HEK293 (cell line): ENCODE measurements around the gene RNF11.

ENCODE experiments used
- BCL11A ChIP-seq: fragments of 450-650 bp; formaldehyde crosslinking; IDR thresholded peaks from 2 replicates; pipeline ENCODE4 v1.5.1; 2016; ENCODE audit warnings: low read depth, missing biosample characterization, missing genetic modification characterization
- BCL11B ChIP-seq: fragments of 450-650 bp; formaldehyde crosslinking; IDR thresholded peaks from 2 replicates; pipeline ENCODE4 v1.5.1; 2016; ENCODE audit warnings: low read depth, missing biosample characterization, missing genetic modification characterization
- HOXA7 ChIP-seq: sonication (generic); formaldehyde crosslinking; IDR thresholded peaks from 2 replicates; pipeline ENCODE4 v1.8.1; 2022; ENCODE audit warnings: missing genetic modification reagents, borderline replicate concordance
- IKZF3 ChIP-seq: fragments of 450-650 bp; IDR thresholded peaks from 2 replicates; pipeline ENCODE4 v1.5.0; 2018; ENCODE audit warnings: missing biosample characterization, mild to moderate bottlenecking, missing genetic modification characterization, moderate library complexity
- KLF7 ChIP-seq: fragments of 450-650 bp; formaldehyde crosslinking; IDR thresholded peaks from 2 replicates; pipeline ENCODE4 v1.5.1; 2016; ENCODE audit warnings: missing biosample characterization, missing genetic modification characterization, borderline replicate concordance
- KLF9 ChIP-seq: fragments of 450-650 bp; formaldehyde crosslinking; IDR thresholded peaks from 2 replicates; pipeline ENCODE4 v1.5.1; 2016; ENCODE audit warnings: missing biosample characterization, missing genetic modification characterization, low read depth
- OSR2 ChIP-seq: fragments of 450-650 bp; formaldehyde crosslinking; IDR thresholded peaks from 2 replicates; pipeline ENCODE4 v1.5.1; 2016; ENCODE audit warnings: missing biosample characterization, missing genetic modification characterization
- SALL2 ChIP-seq: fragments of 450-650 bp; formaldehyde crosslinking; IDR thresholded peaks from 2 replicates; pipeline ENCODE4 v1.5.0; 2017; ENCODE audit warnings: missing biosample characterization, mild to moderate bottlenecking, missing genetic modification characterization, borderline replicate concordance
- TRIM28 ChIP-seq: IDR thresholded peaks from 2 replicates; pipeline ENCODE4 v1.6.1; 2011; ENCODE audit warnings: low read length, control low read depth, borderline replicate concordance
- ZBTB17 ChIP-seq: fragments of 450-650 bp; formaldehyde crosslinking; IDR thresholded peaks from 2 replicates; pipeline ENCODE4 v1.5.1; 2016; ENCODE audit warnings: missing biosample characterization, missing genetic modification characterization
- ZBTB21 ChIP-seq: fragments of 450-650 bp; formaldehyde crosslinking; IDR thresholded peaks from 2 replicates; pipeline ENCODE4 v1.5.1; 2017; ENCODE audit warnings: missing biosample characterization, missing genetic modification characterization
- ZFP3 ChIP-seq: fragments of 450-650 bp; formaldehyde crosslinking; IDR thresholded peaks from 2 replicates; pipeline ENCODE4 v1.5.1; 2016; ENCODE audit warnings: low read depth, missing biosample characterization, missing genetic modification characterization
- ZNF19 ChIP-seq: fragments of 450-650 bp; formaldehyde crosslinking; IDR thresholded peaks from 2 replicates; pipeline ENCODE4; 2016; ENCODE audit warnings: missing biosample characterization, missing genetic modification characterization, low read depth
- ZNF394 ChIP-seq: fragments of 450-650 bp; formaldehyde crosslinking; IDR thresholded peaks from 2 replicates; pipeline ENCODE4 v1.5.1; 2016; ENCODE audit warnings: missing biosample characterization, missing genetic modification characterization, mild to moderate bottlenecking, moderate library complexity, borderline replicate concordance
- ZNF416 ChIP-seq: fragments of 450-650 bp; formaldehyde crosslinking; IDR thresholded peaks from 2 replicates; pipeline ENCODE4 v1.5.1; 2016; ENCODE audit warnings: missing biosample characterization, missing genetic modification characterization
- ZNF529 ChIP-seq: fragments of 450-650 bp; formaldehyde crosslinking; IDR thresholded peaks from 2 replicates; pipeline ENCODE4 v1.5.1; 2017; ENCODE audit warnings: missing genetic modification characterization, missing biosample characterization; ENCODE audit not compliant: insufficient replicate concordance
- ZNF544 ChIP-seq: fragments of 450-650 bp; formaldehyde crosslinking; IDR thresholded peaks from 2 replicates; pipeline ENCODE4 v1.5.0; 2017; ENCODE audit warnings: missing biosample characterization, missing genetic modification characterization
- ZNF548 ChIP-seq: fragments of 450-650 bp; formaldehyde crosslinking; IDR thresholded peaks from 2 replicates; pipeline ENCODE4 v1.5.1; 2016; ENCODE audit warnings: missing biosample characterization, missing genetic modification characterization
- ZNF560 ChIP-seq: fragments of 450-650 bp; formaldehyde crosslinking; IDR thresholded peaks from 2 replicates; pipeline ENCODE4 v1.5.1; 2017; ENCODE audit warnings: missing biosample characterization, missing genetic modification characterization, borderline replicate concordance
- ZNF585B ChIP-seq: fragments of 450-650 bp; formaldehyde crosslinking; IDR thresholded peaks from 2 replicates; pipeline ENCODE4 v1.5.1; 2016; ENCODE audit warnings: missing biosample characterization, missing genetic modification characterization
- ZNF658 ChIP-seq: fragments of 450-650 bp; formaldehyde crosslinking; IDR thresholded peaks from 2 replicates; pipeline ENCODE4; 2016; ENCODE audit warnings: missing biosample characterization, missing genetic modification characterization
- ZNF660 ChIP-seq: fragments of 450-650 bp; IDR thresholded peaks from 2 replicates; pipeline ENCODE4 v1.5.1; 2018; ENCODE audit warnings: missing biosample characterization, mild to moderate bottlenecking, missing genetic modification characterization
- ZNF670 ChIP-seq: fragments of 450-650 bp; formaldehyde crosslinking; IDR thresholded peaks from 2 replicates; pipeline ENCODE4 v1.5.1; 2016; ENCODE audit warnings: missing biosample characterization, missing genetic modification characterization, low read depth
- ZNF791 ChIP-seq: fragments of 450-650 bp; formaldehyde crosslinking; IDR thresholded peaks from 2 replicates; pipeline ENCODE4 v1.5.1; 2016; ENCODE audit warnings: missing biosample characterization, missing genetic modification characterization
- ZNF792 ChIP-seq: fragments of 450-650 bp; formaldehyde crosslinking; IDR thresholded peaks from 2 replicates; pipeline ENCODE4 v1.5.1; 2016; ENCODE audit warnings: missing biosample characterization, missing genetic modification characterization
- TF ChIP-seq, protein P1 (sequence below): fragments of 450-650 bp; formaldehyde crosslinking; IDR thresholded peaks from 2 replicates; pipeline ENCODE4 v1.5.1; 2017; ENCODE audit warnings: missing biosample characterization, missing genetic modification characterization
- TF ChIP-seq, protein P2 (sequence below): fragments of 450-650 bp; formaldehyde crosslinking; IDR thresholded peaks from 2 replicates; pipeline ENCODE4 v1.5.1; 2016; ENCODE audit warnings: missing biosample characterization, missing genetic modification characterization
- TF ChIP-seq, protein P3 (sequence below): fragments of 450-650 bp; formaldehyde crosslinking; IDR thresholded peaks from 2 replicates; pipeline ENCODE4 v1.5.1; 2017; ENCODE audit warnings: missing biosample characterization, missing genetic modification characterization
- TF ChIP-seq, protein P4 (sequence below): fragments of 450-650 bp; formaldehyde crosslinking; IDR thresholded peaks from 2 replicates; pipeline ENCODE4 v1.5.1; 2016; ENCODE audit warnings: missing biosample characterization, missing genetic modification characterization
- TF ChIP-seq, protein P5 (sequence below): fragments of 450-650 bp; formaldehyde crosslinking; IDR thresholded peaks from 2 replicates; pipeline ENCODE4 v1.5.1; 2017; ENCODE audit warnings: missing biosample characterization, missing genetic modification characterization
- TF ChIP-seq, protein P6 (sequence below): fragments of 450-650 bp; formaldehyde crosslinking; IDR thresholded peaks from 2 replicates; pipeline ENCODE4 v1.5.1; 2016; ENCODE audit warnings: missing biosample characterization, missing genetic modification characterization

RNF11 gene

DNA sequence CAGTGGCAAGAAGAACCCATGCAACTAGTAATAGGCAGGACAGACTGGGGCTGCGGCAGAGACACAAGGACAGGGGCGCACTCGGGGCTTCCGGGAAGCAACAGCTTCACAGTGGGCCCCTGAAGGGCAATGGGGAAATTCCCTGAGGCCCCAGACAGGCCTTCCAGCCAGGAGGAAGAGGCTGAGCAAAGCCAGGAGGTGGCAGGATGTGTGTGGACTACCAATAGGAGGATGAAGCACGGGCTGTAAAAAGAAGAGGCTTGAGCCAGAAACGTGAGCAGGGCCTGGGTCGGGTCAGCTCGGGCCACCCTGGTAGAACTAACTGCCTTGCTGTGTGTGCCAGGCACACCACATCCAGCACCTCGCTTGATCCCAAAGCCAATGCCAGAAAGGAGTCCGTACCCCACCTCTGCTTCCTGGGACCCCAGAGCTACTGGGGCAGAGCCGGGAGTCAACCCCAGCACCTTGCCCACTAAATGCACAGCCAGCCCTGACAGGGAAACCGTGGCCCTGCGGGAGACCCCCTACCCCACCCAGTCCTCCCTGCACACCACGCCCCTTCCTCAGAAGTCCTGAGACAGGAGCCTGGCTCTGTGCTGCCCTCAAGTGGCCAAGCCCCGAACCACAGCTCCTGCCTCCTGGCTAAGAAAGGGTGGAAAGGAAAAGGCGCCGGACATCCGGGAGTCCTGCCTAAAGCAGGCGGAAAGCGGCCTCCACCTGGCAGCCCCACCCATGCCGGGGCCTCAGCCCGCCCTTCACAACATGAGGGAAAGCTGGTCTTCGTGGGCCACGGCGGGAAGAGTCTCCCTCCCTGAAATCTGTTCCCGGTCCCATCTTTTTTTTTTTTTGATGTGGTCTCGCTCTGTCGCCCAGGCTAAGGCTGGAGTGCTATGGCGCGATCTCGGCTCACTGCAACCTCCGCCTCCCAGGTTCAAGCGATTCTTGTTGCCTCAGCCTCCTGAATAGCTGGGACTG is 60.6 kb downstream of the RNF11 start (continued):
- TF ChIP-seq OSR2 (tag by site-specific recombination) (no peak), SALL2 (tag by site-specific recombination) (no peak), ZNF670 (tag by site-specific recombination) (no peak), TRIM28 (no peak), ZNF792 (tag by site-specific recombination) (no peak), ZNF548 (tag by site-specific recombination) (no peak), ZBTB17 (0 out of 2 replicates have a peak, but pooled peaks have one; percentile 15), ZBTB21 (tag by site-specific recombination) (0 out of 2 replicates have a peak, but pooled peaks have one; percentile 27), ZNF529 (tag by site-specific recombination) (no peak), ZNF585B (tag by site-specific recombination) (no peak), ZNF416 (tag by site-specific recombination) (no peak), BCL11A (tag by site-specific recombination) (no peak), KLF9 (tag by site-specific recombination) (peak; percentile 93), ZNF544 (no peak), ZNF658 (tag by site-specific recombination) (no peak), IKZF3 (tag by site-specific recombination) (peak; percentile 71; the same call in 1 of the 2 replicates), ZNF560 (tag by site-specific recombination) (no peak), BCL11B (tag by site-specific recombination) (no peak), ZNF19 (tag by site-specific recombination) (no peak), ZNF660 (tag by site-specific recombination) (0 out of 2 replicates have a peak, but pooled peaks have one; percentile 58), ZNF394 (tag by site-specific recombination) (no peak), KLF7 (0 out of 2 replicates have a peak, but pooled peaks have one; percentile 11), ZFP3 (tag by site-specific recombination) (no peak), HOXA7 (no peak), ZNF791 (tag by site-specific recombination) (no peak)
- TF ChIP-seq, protein P1, sequence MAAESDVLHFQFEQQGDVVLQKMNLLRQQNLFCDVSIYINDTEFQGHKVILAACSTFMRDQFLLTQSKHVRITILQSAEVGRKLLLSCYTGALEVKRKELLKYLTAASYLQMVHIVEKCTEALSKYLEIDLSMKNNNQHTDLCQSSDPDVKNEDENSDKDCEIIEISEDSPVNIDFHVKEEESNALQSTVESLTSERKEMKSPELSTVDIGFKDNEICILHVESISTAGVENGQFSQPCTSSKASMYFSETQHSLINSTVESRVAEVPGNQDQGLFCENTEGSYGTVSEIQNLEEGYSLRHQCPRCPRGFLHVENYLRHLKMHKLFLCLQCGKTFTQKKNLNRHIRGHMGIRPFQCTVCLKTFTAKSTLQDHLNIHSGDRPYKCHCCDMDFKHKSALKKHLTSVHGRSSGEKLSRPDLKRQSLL (tag by site-specific recombination) = no peak
- TF ChIP-seq, protein P2, sequence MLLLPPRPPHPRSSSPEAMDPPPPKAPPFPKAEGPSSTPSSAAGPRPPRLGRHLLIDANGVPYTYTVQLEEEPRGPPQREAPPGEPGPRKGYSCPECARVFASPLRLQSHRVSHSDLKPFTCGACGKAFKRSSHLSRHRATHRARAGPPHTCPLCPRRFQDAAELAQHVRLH (tag by site-specific recombination) = no peak
- TF ChIP-seq, protein P3, sequence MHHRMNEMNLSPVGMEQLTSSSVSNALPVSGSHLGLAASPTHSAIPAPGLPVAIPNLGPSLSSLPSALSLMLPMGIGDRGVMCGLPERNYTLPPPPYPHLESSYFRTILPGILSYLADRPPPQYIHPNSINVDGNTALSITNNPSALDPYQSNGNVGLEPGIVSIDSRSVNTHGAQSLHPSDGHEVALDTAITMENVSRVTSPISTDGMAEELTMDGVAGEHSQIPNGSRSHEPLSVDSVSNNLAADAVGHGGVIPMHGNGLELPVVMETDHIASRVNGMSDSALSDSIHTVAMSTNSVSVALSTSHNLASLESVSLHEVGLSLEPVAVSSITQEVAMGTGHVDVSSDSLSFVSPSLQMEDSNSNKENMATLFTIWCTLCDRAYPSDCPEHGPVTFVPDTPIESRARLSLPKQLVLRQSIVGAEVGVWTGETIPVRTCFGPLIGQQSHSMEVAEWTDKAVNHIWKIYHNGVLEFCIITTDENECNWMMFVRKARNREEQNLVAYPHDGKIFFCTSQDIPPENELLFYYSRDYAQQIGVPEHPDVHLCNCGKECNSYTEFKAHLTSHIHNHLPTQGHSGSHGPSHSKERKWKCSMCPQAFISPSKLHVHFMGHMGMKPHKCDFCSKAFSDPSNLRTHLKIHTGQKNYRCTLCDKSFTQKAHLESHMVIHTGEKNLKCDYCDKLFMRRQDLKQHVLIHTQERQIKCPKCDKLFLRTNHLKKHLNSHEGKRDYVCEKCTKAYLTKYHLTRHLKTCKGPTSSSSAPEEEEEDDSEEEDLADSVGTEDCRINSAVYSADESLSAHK (tag by site-specific recombination) = no peak
- TF ChIP-seq, protein P4, sequence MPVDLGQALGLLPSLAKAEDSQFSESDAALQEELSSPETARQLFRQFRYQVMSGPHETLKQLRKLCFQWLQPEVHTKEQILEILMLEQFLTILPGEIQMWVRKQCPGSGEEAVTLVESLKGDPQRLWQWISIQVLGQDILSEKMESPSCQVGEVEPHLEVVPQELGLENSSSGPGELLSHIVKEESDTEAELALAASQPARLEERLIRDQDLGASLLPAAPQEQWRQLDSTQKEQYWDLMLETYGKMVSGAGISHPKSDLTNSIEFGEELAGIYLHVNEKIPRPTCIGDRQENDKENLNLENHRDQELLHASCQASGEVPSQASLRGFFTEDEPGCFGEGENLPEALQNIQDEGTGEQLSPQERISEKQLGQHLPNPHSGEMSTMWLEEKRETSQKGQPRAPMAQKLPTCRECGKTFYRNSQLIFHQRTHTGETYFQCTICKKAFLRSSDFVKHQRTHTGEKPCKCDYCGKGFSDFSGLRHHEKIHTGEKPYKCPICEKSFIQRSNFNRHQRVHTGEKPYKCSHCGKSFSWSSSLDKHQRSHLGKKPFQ = no peak
- TF ChIP-seq, protein P5, sequence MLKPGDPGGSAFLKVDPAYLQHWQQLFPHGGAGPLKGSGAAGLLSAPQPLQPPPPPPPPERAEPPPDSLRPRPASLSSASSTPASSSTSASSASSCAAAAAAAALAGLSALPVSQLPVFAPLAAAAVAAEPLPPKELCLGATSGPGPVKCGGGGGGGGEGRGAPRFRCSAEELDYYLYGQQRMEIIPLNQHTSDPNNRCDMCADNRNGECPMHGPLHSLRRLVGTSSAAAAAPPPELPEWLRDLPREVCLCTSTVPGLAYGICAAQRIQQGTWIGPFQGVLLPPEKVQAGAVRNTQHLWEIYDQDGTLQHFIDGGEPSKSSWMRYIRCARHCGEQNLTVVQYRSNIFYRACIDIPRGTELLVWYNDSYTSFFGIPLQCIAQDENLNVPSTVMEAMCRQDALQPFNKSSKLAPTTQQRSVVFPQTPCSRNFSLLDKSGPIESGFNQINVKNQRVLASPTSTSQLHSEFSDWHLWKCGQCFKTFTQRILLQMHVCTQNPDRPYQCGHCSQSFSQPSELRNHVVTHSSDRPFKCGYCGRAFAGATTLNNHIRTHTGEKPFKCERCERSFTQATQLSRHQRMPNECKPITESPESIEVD = no peak
- TF ChIP-seq, protein P6, sequence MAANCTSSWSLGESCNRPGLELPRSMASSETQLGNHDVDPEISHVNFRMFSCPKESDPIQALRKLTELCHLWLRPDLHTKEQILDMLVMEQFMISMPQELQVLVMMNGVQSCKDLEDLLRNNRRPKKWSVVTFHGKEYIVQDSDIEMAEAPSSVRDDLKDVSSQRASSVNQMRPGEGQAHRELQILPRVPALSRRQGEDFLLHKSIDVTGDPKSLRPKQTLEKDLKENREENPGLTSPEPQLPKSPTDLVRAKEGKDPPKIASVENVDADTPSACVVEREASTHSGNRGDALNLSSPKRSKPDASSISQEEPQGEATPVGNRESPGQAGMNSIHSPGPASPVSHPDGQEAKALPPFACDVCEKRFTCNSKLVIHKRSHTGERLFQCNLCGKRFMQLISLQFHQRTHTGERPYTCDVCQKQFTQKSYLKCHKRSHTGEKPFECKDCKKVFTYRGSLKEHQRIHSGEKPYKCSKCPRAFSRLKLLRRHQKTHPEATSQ (tag by site-specific recombination) = no peak
